ENCODE data around the gene C1QL4. TPM values are rescaled to one million over a fixed set of nuclear protein-coding genes. Genes with fewer than 3 reads are reported as not detected.
"Not testable (repeated sequence)": the region's sequence is repeated elsewhere in the genome, so short reads cannot be mapped to it uniquely, and the experiment has no call there.

C1QL4 gene
- total RNA-seq, 1 experiment from 2014 or later = 2.1 TPM

DNA sequence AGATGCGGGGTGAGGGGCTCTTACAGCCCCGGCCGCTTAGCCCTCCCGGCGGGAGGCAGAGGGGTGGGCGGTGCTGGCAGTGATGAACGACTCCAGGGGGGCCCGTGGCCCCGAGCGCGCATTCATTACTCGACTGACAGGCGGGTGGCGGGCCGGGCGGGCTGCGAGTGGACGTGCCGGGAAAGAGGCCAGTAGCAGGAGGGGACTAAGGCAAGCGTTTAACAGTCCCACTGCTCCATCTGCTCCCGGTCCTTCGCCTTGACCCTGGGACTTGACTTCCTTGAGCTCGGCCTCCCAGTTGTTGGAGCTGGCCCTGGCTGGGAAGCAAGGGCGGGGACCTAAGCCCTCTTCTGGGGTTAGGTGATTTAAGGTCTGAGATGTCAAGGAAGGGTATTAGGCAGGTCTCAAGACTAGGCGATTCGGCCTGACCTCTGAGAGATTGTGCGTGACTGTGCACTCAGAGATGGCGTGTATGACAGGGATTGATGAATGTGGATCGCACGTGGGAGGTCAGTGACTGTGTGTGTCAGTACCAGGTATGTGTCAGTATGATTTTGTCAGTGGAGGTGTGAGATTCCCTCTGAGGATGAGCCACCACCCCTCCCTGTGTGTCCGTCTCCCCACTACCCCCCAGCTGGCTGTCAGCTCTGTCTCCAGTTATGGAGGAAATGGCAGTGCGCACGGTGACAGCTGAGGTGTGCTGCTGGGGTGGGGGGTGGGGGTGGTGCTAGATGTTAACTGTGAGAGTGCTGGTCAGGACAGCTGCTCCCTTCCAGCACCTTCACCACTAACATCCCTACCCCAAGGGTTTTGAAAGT, 6.1 kb upstream of the C1QL4 start:
- Histone ChIP-seq H3K4me1 (peaks cover 21% of the 10 kb centered on the region; the same call in 1 of the 2 replicates), H3K36me3 (no peaks in the 10 kb centered on the region), H3K27ac (no peak overlapping the region), H3K27me3 (peaks cover 12% of the 10 kb centered on the region; the same call in 1 of the 2 replicates), H3K9me3 (replicated peaks) (no peaks in the 10 kb centered on the region), H3K4me3 (no peak overlapping the region)
- DNase-seq = peak in 1 of 2 experiments; percentile 47

DNA sequence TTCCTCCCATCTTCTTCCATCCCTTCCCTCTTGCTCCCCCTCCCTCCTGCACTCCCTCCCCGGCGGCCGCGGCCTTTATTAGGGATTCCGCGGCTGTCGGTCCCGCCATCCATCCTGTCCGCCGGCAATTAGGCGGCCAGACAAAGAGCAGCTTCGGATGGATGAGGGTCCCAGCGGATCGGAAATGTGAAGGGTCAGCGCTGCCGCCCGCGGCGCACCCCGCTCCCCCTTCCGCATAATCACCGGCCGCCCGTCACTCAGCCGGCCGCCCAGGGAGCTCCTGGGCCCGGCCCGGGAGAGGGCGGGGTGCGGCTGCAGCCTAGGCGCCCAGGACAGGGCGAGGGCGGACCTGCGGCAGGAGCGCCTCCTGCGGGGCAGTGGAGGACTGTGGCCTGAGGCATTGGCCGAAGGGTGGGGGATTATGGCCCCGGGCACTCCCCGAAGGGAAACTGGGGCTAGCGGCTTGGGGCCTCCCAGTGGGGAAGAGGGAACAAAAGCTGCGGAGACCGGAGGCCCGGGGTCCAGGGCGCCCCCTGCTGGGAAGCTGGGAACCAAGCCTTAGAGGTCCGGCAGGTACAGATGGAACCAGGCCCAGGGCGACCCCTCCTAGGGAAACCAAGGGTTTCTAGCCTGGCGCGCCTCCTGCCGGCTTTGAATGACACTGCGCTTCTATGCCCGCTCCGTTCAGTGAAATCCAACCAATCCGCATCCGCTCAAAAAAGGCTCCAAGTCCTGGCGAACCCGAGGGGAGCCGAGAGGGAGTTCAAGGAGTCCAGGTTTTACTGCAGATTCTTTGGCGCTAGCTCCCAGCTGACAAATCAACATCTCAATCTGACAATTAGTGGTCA, 5.3 kb upstream of the C1QL4 start:
- Histone ChIP-seq H3K27me3 (peaks cover 12% of the 10 kb centered on the region; the same call in 1 of the 2 replicates), H3K36me3 (no peaks in the 10 kb centered on the region), H3K4me1 (peaks cover 19% of the 10 kb centered on the region; the same call in 1 of the 2 replicates), H3K9me3 (replicated peaks) (no peaks in the 10 kb centered on the region), H3K4me3 (no peak overlapping the region), H3K27ac (no peak overlapping the region)
- peak; percentile 46 to 60 for DNase-seq

DNA sequence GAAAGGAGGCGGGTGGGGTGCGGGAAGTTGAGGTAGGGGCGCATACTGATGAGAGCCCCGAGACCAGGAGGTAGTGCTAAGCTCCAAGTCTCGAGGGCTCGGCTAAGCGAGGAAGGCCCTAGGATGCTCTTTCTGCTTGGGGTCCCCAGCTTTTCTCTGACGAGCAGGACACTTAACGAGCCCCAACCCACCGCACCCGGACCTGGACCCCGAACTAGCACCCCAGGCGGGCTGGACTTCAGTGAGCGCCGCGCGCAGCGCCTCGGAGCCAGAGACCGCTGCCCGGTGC, 4.7 kb upstream of the C1QL4 start:
- H3K27me3 ChIP-seq = peaks cover 12% of the 10 kb centered on the region; the same call in 1 of the 2 replicates
- peaks cover 17% of the 10 kb centered on the region; the same call in 1 of the 2 replicates for H3K4me1 ChIP-seq
- no peak for DNase-seq
- H3K36me3 ChIP-seq = no peaks in the 10 kb centered on the region
- no peaks in the 10 kb centered on the region for H3K9me3 ChIP-seq (replicated peaks)
- H3K4me3 ChIP-seq = no peak overlapping the region
- H3K27ac ChIP-seq = no peak overlapping the region

DNA sequence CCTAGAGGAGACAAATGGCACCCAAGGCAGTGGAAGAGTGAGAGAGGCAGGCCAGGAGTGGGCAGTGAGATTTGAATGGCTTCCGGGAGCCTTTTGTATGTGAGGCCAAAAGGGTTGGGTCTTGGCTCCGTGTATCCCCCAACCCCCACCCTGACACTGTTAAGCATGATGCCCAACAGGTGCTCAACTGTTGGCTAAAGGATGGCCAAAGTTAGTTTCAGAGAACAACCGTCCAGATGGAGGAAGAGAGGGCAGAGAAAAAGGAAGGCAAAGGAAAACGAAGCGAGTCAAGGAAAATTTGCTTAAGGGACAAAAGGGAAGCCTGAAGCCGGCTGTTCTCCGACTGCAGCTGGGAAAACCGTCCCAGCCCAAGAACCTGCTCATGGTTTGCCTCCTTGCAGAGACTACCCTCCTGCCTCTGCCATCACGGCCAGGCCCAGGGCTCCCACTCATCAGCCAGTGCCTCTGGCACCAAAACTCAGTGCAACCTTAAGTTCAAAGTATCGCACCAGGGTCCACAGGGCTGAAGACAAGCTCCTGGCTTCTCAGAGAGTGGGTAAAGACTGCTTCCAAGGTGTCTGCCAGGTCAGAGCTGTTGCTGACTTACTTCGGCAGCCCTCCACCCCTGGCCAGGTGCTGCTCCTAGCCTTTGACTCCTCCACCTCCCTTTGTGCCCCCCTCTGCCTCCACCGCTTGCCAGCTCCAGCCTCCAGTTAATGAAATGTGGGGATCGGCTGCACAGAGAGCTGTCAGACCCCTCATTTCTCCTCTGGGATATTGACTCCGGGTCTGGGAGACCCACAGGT, 4.2 kb upstream of the C1QL4 start:
- no peak for DNase-seq
- Histone ChIP-seq H3K27me3 (peaks cover 12% of the 10 kb centered on the region; the same call in 1 of the 2 replicates), H3K4me1 (peaks cover 17% of the 10 kb centered on the region; the same call in 1 of the 2 replicates), H3K27ac (no peak overlapping the region), H3K36me3 (no peaks in the 10 kb centered on the region), H3K9me3 (replicated peaks) (no peaks in the 10 kb centered on the region), H3K4me3 (no peak overlapping the region)

DNA sequence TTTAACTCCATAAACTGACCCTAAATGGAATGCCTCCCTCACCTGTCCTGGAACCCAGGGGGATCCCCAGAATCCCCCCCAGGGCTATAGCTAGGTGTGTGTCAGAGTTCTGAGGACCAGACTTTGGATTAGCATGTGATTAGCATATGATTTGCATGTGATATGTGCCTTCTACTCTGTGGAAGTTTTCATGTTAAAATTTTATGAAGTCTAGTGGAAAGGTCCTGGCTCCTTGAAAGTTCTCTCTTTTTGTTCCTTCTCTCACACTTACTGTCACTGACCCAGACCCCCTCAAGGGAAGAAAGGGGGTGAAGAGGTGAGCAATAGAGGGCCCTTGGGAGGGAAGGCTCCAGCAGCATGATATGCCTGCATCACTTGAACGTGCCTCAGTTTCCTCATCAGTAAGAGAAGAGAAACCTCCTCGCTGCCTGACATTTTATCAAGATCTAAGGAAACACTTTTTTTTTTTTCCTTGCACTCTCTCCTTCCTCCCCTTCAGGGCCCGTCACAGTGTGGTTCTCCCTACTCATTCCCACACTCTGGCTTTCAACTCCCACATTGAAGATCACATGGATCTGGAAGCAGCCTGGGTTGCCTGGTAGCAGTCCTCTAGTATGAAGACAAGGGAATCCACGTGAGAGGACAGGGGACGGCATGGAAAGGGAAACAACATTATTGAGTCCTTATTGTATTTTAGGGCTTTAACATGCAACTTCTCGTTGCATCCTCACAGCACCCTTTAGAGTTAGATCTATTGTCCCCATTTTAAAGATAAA, 3.3 kb upstream of the C1QL4 start:
- DNase-seq = no peak
- H3K9me3 ChIP-seq (replicated peaks) = no peaks in the 10 kb centered on the region
- H3K4me1 ChIP-seq = peaks cover 16% of the 10 kb centered on the region; the same call in 1 of the 2 replicates
- no peak overlapping the region for H3K4me3 ChIP-seq
- H3K27ac ChIP-seq = no peak overlapping the region
- H3K36me3 ChIP-seq = no peaks in the 10 kb centered on the region
- H3K27me3 ChIP-seq = peaks cover 7% of the 10 kb centered on the region; the same call in 1 of the 2 replicates

DNA sequence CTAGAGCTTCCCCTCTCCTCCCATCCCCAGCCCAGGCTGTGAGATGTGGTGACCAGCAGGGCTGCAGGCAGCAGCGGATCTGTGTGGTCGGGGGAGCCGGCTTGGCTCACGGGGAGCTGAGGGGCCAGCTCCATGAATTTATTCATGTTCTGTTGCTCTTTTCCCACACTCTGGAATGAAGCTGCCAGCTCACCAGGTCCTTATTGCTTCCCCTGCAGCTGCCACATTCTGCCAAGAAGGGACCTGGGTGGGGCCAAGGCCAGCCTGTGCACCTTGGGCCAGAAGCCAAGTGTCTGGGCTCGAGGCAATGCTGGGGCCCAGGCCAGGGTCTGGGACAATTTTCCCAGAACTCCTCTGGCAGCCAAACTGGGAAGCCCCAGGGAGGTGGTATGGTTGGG, 2.5 kb upstream of the C1QL4 start:
- Histone ChIP-seq H3K27ac (no peak overlapping the region), H3K4me3 (no peak overlapping the region), H3K27me3 (peaks cover under 1% of the 10 kb centered on the region; the same call in 1 of the 2 replicates), H3K36me3 (no peaks in the 10 kb centered on the region), H3K9me3 (replicated peaks) (no peaks in the 10 kb centered on the region), H3K4me1 (peaks cover 20% of the 10 kb centered on the region; the same call in 1 of the 2 replicates)
- peak; percentile 63 to 67 for DNase-seq

DNA sequence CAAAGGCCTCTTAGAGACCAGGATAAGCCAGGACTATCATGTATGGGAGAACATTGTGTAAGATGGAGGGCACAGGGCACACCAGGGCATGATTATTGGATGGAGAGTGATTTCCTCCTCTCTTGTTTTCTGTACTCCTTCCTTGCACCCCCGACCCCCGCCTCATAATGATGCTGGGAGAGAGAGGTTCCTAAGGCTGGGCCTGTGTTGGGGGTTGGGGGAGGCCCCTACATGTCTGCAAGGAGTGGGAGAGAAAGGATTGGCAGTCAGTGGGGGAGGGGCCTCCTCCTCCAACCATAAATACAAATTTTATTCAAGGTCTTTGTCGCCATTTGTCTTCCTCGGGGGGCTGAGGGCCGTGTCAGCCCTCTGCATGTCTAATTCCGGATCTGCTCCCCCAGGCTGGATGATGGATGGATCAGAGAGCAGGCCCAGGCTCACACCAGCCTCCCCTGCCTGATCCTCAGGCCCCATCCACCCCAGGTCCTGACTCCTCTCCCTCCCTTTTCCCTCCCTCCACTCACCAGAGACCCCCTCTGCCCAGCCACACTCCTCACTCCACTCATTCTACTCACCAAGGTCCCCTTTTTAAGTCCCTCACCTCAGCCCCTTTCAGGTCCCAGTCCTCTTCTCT, 2.0 kb upstream of the C1QL4 start:
- no peaks in the 10 kb centered on the region; the same call in 1 of the 2 replicates for H3K27me3 ChIP-seq

DNA sequence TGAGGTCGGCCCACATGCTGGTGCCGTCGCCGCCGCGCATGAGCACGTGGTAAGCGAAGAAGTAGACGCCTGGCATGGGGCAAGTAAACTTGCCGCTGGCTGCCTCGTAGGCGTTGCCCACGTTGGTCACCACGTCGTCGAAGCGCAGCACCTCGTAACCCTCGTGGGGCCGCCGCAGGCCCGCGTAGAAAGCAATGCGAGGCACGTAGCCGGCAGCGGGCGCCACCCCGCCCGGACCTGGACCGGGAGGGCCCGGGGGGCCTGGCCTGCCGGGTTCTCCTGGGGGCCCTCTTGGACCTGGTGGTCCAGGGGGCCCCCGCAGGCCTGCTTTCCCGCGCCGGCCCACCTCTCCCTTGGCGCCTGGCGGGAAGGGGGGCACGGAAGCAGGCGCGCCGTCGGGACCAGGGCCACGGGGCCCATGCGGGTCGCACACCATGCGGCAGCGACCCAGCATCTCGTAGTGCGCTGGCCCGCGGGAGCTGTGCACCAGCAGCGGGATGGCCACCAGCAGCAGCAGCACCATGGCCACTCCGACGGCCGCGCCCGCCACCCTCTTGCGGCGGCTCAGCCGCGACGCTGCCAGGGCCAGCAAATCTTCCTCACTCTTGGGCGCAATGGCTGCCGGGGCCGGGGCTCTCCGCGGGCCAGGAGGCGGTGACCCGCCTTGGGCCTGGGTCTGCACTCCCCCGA, 888 bp downstream of the C1QL4 start:
- peaks cover 17% of the 10 kb centered on the region; the same call in 1 of the 2 replicates for H3K4me1 ChIP-seq
- H3K9me3 ChIP-seq (replicated peaks) = no peaks in the 10 kb centered on the region
- peaks cover 2% of the 10 kb centered on the region; the same call in 1 of the 2 replicates for H3K36me3 ChIP-seq
- DNase-seq = no peak
- H3K4me3 ChIP-seq = no peak overlapping the region
- no peak overlapping the region for H3K27ac ChIP-seq
- no peaks in the 10 kb centered on the region for H3K27me3 ChIP-seq

More for the DNA sequence above, 2.0 kb upstream of the C1QL4 start:
- peaks cover 20% of the 10 kb centered on the region; the same call in 1 of the 2 replicates for H3K4me1 ChIP-seq
- H3K36me3 ChIP-seq = no peaks in the 10 kb centered on the region
- no peak overlapping the region for H3K27ac ChIP-seq
- H3K9me3 ChIP-seq (replicated peaks) = no peaks in the 10 kb centered on the region
- H3K4me3 ChIP-seq = no peak overlapping the region
- DNase-seq = no peak

DNA sequence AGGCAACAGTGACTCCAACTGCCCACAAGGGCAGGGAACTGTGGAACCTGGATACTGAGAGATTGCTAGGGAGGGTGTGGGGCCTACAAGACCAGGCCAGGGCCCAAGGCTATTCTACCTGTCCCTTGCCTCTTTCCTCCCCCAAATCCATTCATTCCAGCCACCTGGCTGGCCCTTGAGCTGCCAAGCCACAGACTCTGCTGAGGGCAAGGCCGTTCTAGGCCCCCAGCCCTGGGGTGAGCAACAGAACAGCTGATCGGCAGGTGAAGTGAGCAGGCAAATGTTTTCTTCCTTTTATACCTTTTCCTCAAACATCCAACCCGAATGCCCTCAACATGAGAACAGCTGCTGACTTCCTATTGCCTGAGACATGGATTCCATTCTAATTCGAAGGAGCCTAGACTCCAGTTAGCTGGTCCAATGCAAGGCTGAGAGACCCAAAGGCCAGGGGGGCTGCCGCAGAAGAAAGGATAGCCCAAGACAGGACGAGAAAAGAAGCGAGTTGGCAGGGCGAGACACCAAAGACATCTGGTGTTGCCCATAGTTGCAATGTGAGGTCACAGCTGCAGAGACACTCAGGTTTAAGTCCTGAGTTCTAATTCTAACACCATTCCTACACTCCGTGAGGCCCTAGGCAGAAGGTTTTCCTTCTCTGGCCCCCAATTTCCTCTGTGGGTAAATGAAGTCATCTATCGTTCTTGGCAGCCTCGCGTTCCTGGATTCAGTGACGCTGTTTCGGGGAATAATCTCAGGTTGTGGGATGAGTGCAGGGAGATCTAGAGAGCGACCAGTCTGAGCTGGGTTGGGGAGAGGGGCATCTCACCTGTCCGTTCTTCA, 1.7 kb downstream of the C1QL4 start:
- peaks cover 7% of the 10 kb centered on the region; the same call in 1 of the 2 replicates for H3K36me3 ChIP-seq
- H3K4me1 ChIP-seq = peaks cover 17% of the 10 kb centered on the region; the same call in 1 of the 2 replicates
- H3K27me3 ChIP-seq = no peaks in the 10 kb centered on the region
- H3K4me3 ChIP-seq = no peak overlapping the region
- no peak overlapping the region for H3K27ac ChIP-seq
- H3K9me3 ChIP-seq (replicated peaks) = no peaks in the 10 kb centered on the region
- DNase-seq = peak in 1 of 2 experiments; percentile 32

DNA sequence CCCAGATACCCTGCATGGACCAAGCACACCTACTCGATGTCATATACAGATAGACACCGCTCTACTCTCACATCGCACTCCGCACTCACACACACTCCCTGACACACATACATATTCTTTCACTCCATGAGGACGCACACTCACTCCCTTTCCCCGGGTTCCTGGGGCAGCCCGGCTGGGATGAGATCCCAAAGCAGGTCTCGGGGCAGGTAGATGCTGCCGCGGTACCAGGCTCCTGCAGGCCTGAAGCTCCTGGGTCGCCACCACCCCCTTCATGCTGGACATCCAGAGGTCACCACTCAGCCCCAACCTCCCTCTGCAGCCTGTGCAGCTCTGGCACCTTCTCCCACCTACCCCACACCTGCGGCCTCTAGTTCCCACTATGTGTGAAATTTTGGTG, 2.3 kb downstream of the C1QL4 start:
- no peak overlapping the region for H3K27ac ChIP-seq
- peaks cover 13% of the 10 kb centered on the region; the same call in 1 of the 2 replicates for H3K36me3 ChIP-seq
- no peak for DNase-seq
- H3K9me3 ChIP-seq (replicated peaks) = no peaks in the 10 kb centered on the region
- no peak overlapping the region for H3K4me3 ChIP-seq
- H3K4me1 ChIP-seq = peaks cover 14% of the 10 kb centered on the region; the same call in 1 of the 2 replicates
- H3K27me3 ChIP-seq = no peaks in the 10 kb centered on the region

DNA sequence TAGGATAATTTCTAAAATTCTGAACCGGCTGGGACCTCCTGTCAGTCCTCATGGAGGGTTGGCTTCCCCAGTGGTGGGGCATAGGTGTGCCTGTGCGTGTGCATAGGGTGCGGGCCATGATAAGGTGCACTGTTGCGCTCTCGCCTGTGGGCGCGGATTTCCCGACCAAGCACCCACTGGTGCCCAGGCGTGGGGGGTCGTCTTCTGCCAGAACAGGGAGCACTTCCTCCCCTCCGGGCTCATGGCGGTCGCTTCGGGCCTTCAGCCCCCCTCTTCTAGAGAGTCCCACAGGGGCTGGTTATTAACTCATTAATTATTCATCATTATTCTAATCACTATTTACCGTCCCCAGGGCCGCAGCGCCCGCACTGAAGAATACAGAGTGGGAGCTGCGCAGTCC, 2.8 kb downstream of the C1QL4 start:
- Histone ChIP-seq H3K4me1 (peaks cover 9% of the 10 kb centered on the region; the same call in 1 of the 2 replicates), H3K36me3 (peaks cover 18% of the 10 kb centered on the region), H3K4me3 (no peak overlapping the region), H3K27ac (no peak overlapping the region), H3K9me3 (replicated peaks) (no peaks in the 10 kb centered on the region), H3K27me3 (no peaks in the 10 kb centered on the region)
- DNase-seq = no peak

DNA sequence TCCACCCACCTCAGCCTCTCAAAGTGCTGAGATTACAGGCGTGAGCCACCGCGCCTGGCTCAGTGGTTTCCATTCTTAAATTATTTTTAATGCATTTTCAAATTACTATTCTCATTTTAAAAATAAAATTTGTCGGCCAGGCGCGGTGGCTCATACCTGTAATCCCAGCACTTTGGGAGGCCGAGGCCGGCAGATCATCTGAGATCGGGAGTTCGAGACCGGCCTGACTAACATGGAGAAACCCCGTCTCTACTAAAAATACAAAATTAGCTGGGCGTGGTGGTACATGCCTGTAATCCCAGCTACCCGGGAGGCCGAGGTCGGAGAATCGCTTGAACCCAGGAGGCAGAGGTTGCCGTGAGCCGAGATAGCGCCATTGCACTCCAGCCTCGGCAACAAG, 3.2 kb downstream of the C1QL4 start:
- DNase-seq; H3K27ac ChIP-seq; H3K4me3 ChIP-seq; H3K4me1 ChIP-seq; H3K9me3 ChIP-seq (replicated peaks); H3K27me3 ChIP-seq: not testable (repeated sequence)
- peaks cover 22% of the 10 kb centered on the region for H3K36me3 ChIP-seq

All from SJCRH30 (cell line).